Prostate gland (tissue), 2 donors: ENCODE measurements around the gene EBF3.

Source experiments
- POLR2AphosphoS5 ChIP-seq: sonication (generic); formaldehyde crosslinking; IDR thresholded peaks from one replicate; pipeline ENCODE4 v1.6.1; 2017; ENCODE audit warnings: antibody characterized with exemption
- TF ChIP-seq, protein P1 (sequence below), 4 experiments: fragments of 200-600 bp in 2 of 4; fragments of 450-650 bp in 2 of 4; sonication (generic) in 2 of 4; IDR thresholded peaks; 1 replicate in 3 of 4; 2 replicates in 1 of 4; pipeline ENCODE4 v1.5.1; 2016 to 2019; ENCODE audit warnings: antibody characterized with exemption in 4 of 4, mild to moderate bottlenecking in 2 of 4, moderate library complexity in 2 of 4

GRCh38 chr10:130013335-130014262 is 49.5 kb upstream of the EBF3 start:
- no peak for TF ChIP-seq POLR2AphosphoS5
- TF ChIP-seq, protein P1, sequence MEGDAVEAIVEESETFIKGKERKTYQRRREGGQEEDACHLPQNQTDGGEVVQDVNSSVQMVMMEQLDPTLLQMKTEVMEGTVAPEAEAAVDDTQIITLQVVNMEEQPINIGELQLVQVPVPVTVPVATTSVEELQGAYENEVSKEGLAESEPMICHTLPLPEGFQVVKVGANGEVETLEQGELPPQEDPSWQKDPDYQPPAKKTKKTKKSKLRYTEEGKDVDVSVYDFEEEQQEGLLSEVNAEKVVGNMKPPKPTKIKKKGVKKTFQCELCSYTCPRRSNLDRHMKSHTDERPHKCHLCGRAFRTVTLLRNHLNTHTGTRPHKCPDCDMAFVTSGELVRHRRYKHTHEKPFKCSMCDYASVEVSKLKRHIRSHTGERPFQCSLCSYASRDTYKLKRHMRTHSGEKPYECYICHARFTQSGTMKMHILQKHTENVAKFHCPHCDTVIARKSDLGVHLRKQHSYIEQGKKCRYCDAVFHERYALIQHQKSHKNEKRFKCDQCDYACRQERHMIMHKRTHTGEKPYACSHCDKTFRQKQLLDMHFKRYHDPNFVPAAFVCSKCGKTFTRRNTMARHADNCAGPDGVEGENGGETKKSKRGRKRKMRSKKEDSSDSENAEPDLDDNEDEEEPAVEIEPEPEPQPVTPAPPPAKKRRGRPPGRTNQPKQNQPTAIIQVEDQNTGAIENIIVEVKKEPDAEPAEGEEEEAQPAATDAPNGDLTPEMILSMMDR (IDR thresholded peaks at IDR 0.05): no peak
